LNCAP (cell line): ENCODE measurements around the gene OR56B1.

Experiments used
- TF ChIP-seq, protein P1 (sequence below): fragments of 450-650 bp; IDR thresholded peaks from 2 replicates; pipeline ENCODE4 v1.5.1; 2017; ENCODE audit warnings: mild to moderate bottlenecking

Gene OR56B1

DNA sequence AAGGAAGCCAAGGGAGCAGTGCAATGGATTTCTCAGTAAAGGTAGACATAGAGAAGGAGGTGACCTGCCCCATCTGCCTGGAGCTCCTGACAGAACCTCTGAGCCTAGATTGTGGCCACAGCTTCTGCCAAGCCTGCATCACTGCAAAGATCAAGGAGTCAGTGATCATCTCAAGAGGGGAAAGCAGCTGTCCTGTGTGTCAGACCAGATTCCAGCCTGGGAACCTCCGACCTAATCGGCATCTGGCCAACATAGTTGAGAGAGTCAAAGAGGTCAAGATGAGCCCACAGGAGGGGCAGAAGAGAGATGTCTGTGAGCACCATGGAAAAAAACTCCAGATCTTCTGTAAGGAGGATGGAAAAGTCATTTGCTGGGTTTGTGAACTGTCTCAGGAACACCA lies 40.0 kb upstream of the OR56B1 start:
- TF ChIP-seq, protein P1, sequence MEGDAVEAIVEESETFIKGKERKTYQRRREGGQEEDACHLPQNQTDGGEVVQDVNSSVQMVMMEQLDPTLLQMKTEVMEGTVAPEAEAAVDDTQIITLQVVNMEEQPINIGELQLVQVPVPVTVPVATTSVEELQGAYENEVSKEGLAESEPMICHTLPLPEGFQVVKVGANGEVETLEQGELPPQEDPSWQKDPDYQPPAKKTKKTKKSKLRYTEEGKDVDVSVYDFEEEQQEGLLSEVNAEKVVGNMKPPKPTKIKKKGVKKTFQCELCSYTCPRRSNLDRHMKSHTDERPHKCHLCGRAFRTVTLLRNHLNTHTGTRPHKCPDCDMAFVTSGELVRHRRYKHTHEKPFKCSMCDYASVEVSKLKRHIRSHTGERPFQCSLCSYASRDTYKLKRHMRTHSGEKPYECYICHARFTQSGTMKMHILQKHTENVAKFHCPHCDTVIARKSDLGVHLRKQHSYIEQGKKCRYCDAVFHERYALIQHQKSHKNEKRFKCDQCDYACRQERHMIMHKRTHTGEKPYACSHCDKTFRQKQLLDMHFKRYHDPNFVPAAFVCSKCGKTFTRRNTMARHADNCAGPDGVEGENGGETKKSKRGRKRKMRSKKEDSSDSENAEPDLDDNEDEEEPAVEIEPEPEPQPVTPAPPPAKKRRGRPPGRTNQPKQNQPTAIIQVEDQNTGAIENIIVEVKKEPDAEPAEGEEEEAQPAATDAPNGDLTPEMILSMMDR = no peak

DNA sequence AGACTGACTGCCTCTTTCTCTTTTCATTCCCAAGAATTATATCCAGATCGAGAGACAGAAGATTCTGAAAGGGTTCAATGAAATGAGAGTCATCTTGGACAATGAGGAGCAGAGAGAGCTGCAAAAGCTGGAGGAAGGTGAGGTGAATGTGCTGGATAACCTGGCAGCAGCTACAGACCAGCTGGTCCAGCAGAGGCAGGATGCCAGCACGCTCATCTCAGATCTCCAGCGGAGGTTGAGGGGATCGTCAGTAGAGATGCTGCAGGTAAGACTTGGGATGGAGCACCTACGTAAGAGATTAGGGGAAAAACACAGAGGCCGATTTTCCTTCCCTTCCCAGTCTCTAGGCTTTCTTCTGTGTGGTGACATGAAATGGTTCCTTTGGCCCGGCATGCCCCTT lies 38.0 kb upstream of the OR56B1 start:
- TF ChIP-seq, protein P1 = no peak

DNA sequence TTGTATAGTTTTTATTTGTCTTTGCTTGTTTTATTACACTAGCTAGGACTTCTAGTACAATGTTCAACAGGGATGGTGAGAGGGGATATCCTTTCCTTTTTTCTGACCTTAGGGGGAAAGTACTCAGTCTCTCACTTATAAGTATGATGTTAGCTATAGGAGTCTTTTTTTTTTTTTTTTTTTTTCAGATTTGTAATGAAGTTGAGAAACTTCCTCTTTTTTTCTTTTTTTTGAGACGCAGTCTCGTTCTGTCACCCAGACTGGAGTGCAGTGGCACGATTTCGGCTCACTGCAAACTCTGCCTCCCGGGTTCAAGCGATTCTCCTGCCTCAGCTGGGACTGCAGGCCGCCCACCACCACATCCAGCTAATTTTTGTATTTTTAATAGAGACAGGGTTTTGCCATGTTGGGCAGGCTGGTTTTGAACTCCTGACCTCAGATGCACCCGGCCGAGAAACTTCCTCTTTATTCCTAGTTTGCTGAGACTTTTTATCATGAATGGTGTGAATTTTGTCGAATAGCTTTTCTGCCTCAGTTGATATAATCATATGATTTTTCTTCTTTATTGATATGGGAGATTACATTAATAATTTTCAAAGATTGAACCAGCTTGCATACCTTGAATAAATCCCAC lies 35.7 kb upstream of the OR56B1 start:
- TF ChIP-seq, protein P1 = no peak

DNA sequence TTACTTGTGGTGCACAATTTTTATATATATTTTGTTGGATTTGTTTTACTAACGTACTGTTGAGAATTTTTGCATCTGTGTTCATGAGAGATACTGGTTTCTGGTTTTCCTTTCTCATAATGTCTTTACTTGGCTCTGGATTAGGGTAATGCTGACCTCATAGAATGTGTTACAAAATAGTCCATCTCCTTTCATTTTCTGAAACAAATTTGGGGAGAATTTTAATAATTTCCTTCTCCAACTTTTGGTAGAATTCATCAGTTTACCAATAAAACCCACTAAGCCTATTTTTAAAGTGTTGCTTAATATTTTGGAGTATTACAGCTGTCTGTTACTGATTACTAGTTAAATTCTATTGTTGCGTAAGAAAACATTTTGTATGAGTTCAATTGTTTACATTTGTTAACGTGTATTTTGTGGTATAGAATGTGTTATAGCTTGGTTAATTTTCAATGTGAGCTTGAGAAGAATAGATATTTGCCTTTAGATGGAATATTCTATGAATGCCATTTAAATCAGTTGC lies 35.1 kb upstream of the OR56B1 start:
- TF ChIP-seq, protein P1 = no peak

DNA sequence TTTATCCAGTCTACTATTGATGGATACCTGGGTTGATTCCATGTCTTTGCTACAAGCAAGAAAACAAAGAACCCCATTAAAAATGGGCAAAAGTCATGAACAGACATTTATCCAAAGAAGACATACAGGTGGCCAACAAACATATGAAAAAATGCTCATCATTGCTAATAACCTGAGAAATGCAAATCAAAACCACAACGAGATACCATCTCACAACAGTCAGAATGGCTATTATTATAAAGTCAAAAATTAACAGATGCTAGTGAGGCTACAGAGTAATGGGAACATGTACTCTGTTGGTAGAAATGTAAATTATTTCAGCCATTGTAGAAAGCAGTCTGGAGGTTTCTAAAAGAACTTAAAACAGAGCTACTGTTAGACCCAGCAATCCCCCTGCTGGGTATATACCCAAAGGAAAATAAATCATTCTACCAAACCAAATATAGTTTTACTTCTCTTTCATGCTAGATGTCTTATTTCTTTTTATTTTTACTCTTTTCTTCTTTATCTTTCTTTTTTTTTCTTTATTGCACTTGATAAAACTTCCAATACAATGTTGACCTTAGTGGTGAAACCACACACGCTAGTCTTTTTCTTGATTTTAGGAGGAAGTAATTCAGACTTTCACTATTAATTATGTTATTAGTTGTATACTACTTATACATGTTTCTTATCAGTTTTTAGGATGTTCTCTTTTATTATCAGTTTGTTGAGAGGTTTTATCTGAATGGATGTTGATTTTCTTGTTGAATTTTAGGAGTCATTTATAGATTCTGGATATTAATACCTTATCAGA lies 32.3 kb upstream of the OR56B1 start:
- TF ChIP-seq, protein P1 = no peak

DNA sequence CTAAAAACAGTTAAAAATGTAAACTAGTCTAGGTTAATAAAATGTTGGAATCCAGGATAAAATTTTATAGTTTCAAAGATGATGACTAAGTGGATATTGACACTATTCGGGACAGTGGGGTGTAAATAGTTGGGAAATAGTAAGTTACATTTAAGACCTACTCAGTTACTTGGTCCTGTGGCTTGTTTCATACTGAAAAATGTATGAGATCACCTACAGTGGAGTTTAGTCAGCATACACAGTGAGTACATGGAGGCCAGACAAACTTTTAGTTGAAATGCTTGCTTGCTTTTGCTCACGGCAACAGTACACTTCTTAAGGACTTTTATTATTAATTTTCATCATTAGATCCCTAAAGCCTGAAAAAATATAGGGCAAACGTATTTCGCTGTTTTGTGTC lies 30.6 kb upstream of the OR56B1 start:
- TF ChIP-seq, protein P1 = no peak

DNA sequence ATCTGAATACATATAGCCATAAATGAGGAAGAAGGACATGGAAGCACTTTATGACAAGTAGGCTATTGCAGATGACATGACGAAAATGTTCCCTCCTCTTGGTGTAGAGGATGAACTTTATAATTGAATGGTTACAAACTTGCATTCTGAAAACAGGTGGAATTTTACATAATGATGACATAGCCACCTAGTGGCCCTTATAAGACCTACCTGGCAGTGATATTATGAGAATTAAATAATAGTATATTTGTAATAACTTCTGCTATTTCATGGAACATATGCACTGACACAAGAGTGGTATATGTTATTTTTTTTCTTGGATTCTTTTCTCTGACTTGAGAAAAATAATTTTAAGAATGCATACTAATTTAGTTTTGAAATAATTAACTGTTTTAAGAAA lies 23.7 kb upstream of the OR56B1 start:
- TF ChIP-seq, protein P1 = peak; percentile 60
